ENCODE results near the gene NEU2.

- TF ChIP-seq POLR2A (IDR thresholded peaks at IDR 0.05): no peak
- TF ChIP-seq CTCF (IDR thresholded peaks at IDR 0.05): no peak
Observed at GRCh38 chr2:233013650-233014049, 18.8 kb upstream of the NEU2 start.
